Fibroblast of villous mesenchyme (primary cell): ENCODE measurements around the gene FOSL1. TPM values are rescaled to one million over a fixed set of nuclear protein-coding genes. Genes with fewer than 3 reads are reported as not detected.

Experiments used
- DNase-seq: peaks from one replicate; pipeline ENCODE4 v3.0.0-alpha.2; 2010; ENCODE audit warnings: low read depth
- H3K4me3 ChIP-seq: 2 replicates; pipeline ENCODE4 v1.5.1; 2011; ENCODE audit warnings: low read depth, mild to moderate bottlenecking, low read length
- total RNA-seq: library from RNA; depleted of rRNA; stranded (reverse); fragments of >200 nt; gene quantifications from 2 replicates; pipeline ENCODE4 v1.2.3, GENCODE V29; 2012
- TF ChIP-seq, protein P1 (sequence below): IDR thresholded peaks from 2 replicates; pipeline ENCODE4 v1.5.1; 2012; ENCODE audit warnings: low read depth, mild to moderate bottlenecking, low read length; ENCODE audit not compliant: insufficient read depth

The FOSL1 gene
- total RNA-seq, 1 donor, result 41.0 TPM

DNA sequence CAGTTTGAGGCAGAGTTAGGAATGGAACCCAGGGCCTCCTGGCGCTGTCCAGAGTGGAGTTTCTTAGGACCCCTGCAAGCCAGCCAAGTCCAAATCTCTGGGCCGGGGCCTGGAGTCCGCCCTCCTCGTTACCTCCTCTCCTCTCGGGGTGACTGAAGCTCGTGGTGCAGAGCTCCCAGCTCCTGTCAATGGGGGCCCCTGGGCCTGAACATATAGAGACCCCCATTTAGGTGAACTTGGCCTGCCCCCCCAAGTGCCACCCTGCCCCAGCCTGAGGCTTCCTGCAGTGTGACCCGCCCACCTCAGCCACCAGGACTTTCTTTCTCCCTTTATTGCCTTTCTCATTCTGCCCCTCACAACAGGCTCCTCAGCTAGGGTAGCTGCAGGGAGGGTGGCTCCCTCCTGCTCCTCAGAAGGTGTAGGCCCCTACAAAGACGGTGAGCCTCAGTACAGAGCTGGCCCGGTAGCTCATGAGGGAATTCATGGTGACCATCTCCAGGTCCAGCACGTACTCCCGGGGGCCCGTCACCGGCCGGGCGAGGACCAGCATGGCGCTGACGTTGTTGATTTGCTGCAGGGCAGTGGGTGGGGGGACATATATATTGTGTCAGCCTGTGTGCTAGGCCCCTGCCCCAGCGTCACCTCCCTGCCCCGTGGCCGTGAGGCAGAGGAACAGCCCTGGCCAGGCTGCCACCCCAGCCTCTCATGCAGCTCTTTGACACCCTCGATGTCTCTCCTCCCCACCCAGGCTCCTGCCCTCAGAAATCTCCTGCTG, 33.5 kb downstream of the FOSL1 start:
- DNase-seq, result no peak
- TF ChIP-seq, protein P1, sequence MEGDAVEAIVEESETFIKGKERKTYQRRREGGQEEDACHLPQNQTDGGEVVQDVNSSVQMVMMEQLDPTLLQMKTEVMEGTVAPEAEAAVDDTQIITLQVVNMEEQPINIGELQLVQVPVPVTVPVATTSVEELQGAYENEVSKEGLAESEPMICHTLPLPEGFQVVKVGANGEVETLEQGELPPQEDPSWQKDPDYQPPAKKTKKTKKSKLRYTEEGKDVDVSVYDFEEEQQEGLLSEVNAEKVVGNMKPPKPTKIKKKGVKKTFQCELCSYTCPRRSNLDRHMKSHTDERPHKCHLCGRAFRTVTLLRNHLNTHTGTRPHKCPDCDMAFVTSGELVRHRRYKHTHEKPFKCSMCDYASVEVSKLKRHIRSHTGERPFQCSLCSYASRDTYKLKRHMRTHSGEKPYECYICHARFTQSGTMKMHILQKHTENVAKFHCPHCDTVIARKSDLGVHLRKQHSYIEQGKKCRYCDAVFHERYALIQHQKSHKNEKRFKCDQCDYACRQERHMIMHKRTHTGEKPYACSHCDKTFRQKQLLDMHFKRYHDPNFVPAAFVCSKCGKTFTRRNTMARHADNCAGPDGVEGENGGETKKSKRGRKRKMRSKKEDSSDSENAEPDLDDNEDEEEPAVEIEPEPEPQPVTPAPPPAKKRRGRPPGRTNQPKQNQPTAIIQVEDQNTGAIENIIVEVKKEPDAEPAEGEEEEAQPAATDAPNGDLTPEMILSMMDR, result no peak
- no peak overlapping the region for H3K4me3 ChIP-seq

DNA sequence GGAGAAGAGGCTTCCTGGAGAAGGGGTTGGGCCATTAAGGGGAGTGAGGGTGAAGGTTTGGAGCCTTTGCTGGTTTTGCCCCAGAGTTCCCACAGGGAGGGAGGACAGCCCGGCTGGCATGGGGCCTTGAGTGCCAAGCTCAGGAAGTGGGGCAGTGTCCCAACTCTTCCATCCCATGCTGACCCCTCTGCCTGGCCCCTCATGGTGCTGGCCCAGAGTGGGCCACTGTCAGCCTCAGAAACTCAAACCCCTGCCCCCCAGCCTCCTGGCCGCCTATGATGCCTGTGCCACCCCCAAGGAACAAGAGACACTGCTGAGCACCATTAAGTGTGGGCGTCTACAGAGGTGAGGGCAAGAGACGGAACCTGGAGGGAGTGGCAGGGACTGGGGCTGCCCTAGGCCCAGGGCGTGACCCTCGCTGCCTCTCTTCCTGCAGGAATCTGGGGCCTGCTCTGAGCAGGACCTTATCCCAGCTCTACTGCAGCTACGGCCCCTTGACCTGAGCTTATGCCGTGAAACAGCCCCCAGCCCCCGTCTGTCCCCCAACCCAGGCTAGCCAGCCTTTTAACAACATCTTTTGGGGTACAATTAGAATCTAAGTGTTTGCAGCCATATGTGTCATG, 34.5 kb downstream of the FOSL1 start:
- H3K4me3 ChIP-seq, result no peak overlapping the region
- no peak for DNase-seq
- TF ChIP-seq, protein P1, result no peak

DNA sequence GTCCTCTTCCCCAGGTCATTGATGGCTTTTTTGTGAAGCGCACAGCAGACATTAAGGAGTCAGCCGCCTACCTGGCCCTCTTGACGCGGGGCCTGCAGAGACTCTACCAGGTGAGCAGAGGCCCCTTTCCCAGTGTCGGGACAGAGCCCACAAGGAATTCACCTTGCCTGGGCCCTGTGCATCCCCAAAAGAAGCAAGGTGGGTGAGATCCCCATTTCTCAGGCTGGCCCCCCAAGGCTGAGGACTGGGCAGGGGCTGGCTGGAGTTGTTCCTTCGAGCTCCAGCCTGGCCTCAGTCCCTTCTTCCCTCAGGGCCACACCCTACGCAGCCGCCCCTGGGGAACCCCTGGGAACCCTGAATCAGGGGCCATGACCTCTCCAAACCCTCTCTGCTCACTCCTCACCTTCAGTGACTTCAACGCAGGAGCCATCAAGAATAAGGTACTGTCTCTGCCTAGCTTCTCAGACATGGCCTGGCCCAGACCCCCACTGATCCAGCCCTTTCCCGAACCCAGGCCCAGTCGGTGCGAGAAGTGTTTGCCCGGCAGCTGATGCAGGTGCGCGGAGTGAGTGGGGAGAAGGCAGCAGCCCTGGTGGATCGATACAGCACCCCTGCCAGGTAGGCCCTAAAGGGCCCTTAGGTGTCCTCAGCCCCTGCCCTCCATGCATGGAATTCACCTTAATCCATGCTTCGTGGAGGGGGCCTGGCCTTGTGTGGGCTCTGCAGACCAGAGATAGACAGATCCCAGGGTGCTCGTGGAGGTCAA, 35.3 kb downstream of the FOSL1 start:
- DNase-seq, result no peak
- TF ChIP-seq, protein P1, result no peak
- no peak overlapping the region for H3K4me3 ChIP-seq

DNA sequence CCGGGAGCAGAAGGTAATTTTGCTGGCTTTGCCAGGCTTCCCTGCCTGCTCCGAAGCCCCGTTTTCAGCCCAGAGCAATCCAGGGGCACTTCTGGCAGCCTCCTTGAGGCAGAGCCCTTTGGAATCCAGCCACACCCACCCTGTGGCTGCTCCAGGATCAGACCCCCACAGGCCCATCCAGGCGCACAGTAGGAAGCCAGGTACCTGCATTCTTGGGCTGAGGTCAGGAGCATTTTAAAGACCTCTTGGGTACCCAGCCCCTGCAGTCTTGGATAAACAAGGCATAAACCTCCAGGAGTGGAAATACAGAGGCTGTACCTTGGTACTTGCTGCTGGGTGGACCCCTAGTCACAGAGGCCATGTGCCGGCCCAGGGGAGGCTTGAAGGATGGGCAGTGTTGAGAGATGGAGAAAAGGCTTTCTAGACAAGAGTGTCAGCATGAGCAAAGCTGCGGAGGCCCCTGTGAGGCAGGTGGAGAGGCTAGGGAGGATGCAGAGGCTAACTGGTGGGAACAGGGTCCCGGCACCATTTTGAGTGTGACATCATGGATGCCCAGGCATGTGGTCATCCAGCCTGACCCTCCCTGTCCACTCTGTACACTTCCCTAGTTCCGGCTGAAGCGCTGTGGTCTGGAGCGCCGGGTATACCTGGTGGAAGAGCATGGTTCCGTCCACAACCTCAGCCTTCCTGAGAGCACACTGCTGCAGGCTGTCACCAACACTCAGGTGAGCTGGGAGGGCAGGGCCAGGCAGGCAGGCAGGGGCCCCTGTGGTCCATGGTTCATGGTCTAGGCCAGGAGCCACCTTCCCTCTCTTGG, 36.1 kb downstream of the FOSL1 start:
- TF ChIP-seq, protein P1, result no peak
- no peak overlapping the region for H3K4me3 ChIP-seq
- DNase-seq, result no peak

DNA sequence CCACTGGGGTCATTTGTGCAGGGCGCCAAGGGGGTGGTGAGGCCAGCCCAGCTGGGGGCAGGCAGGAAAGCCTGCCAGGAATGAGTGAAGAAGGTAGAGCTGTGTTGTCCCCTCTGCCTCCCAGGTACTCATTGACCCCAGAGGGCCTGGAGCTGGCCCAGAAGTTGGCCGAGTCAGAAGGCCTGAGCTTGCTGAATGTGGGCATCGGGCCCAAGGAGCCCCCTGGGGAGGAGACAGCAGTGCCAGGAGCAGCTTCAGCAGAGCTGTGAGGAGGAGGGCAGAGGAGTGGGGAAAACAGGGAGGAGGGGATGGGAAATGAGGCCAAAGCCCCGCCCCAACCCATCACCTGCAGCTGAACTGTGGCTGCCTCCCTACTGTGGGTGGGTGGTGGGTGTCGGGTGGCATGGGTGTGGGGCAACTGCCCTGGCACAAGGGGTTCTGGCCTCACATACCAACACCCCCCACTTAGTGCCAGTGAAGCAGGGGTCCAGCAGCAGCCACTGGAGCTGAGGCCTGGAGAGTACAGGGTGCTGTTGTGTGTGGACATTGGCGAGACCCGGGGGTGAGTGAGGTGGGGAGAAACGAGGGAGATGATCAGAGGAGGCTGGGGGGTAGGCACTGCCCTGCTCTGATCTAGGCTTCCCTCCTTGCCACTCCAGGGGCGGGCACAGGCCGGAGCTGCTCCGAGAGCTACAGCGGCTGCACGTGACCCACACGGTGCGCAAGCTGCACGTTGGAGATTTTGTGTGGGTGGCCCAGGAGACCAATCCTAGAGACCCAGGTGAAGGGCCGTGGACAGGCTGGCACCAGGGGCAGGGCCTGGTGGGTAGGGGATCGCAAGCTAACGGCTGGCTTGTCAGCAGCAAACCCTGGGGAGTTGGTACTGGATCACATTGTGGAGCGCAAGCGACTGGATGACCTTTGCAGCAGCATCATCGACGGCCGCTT, 37.0 kb downstream of the FOSL1 start:
- H3K4me3 ChIP-seq, result no peak overlapping the region
- DNase-seq, result no peak
- TF ChIP-seq, protein P1, result no peak
